NCI-H187 treated with DMSO at 0.1 percent for 48 hours (cell line): Measurements from ENCODE around the gene SH3BGRL2.
"Not testable (repeated sequence)": the region's sequence is repeated elsewhere in the genome, so short reads cannot be mapped to it uniquely, and the experiment has no call there.

ENCODE experiments used
- DNase-seq: peaks from one replicate; lab custom pipeline; 2025; lab: John Stamatoyannopoulos, UW

SH3BGRL2 gene

DNA sequence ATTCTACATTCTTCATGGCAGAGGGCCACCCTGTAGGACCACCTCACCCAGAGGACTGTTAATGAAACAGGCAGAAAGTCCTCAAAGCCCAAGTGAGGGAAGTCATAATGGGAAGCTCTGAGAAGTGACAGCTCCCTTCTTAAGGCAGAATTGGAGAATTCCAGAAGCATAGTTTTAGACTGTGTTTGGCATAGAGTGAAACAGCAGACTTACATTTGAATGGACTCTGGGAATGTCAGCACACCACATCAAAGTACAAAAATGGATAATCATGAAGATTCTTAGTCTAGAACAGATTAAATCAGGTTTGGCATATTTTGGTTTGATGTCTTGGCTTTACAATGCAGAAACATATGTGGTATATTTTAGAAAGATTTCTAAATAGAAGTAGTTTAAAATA lies 17.9 kb downstream of the SH3BGRL2 start:
- DNase-seq: no peak

DNA sequence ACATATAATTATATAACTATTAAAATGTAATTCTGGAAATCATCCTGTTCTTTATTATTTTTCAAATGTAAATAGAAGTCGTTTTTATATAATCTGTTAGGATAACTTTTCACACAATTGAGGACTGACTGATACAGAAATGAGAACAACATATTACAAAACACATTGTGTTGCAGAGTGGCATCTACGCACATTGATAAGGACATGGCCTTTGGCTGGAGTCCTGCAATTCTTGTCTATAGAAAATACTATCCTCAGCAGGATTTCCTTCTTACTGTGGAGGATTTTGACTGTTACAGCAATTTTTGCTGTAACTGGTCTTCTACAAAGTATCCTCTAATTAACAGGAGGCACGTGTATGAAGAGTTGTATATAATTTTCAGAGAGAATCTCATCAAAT lies 19.8 kb downstream of the SH3BGRL2 start:
- DNase-seq: no peak

DNA sequence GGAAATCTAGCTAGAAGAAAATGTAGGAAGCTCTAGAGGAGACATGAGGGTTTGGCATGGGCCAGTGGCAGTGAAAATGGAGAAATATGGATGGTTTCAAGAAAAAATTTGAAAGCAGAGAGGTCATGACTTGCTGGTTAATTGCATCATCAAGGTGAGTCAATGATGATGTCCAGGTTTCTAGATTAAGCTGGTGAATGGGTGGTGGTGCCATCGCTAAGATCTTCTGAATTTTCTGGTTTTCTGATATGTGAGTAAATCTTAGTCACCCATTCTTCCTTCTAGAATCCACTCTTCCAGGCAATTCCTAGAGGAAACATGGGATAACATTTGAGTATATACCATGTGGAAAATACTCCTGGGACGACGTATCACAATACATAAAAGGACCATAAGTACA lies 25.0 kb downstream of the SH3BGRL2 start:
- DNase-seq: no peak

DNA sequence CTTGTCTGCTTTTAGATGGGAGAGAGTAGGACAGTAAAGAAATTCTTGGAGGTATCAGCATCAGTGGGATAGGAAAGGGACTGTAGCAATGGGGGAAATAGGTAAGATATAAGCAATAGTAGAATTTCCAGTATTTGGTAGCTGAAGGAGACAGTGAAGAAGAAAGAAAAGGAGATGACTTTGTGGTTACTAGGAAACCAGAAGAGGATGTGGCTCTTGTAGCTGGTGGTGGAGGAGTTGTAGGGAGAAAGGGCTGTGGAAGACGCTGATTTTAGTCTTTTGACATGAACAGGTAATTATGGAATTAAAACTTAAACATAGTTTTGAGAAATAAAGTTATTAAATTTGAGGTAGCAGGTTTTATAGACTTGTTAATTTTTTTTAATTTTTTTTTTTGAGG lies 26.1 kb downstream of the SH3BGRL2 start:
- DNase-seq: no peak

DNA sequence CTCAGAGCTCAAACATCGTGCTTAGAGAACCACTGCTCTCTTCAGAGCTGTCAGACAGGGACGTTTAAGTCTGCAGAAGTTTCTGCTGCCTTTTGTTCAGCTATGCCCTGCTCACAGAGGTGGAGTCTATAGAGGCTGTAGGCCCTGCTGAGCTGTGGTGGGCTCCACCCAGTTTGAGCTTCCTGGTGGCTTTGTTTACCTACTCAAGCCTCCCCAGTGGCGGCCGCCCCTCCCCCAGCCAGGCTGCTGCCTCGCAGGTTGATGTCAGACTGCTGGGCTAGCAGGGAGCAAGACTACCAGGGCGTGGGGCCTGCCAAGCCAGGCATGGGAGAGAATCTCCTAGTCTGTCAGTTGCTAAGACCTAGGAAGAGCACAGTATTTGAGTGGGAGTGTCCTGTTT lies 32.5 kb downstream of the SH3BGRL2 start:
- DNase-seq: not testable (repeated sequence)

DNA sequence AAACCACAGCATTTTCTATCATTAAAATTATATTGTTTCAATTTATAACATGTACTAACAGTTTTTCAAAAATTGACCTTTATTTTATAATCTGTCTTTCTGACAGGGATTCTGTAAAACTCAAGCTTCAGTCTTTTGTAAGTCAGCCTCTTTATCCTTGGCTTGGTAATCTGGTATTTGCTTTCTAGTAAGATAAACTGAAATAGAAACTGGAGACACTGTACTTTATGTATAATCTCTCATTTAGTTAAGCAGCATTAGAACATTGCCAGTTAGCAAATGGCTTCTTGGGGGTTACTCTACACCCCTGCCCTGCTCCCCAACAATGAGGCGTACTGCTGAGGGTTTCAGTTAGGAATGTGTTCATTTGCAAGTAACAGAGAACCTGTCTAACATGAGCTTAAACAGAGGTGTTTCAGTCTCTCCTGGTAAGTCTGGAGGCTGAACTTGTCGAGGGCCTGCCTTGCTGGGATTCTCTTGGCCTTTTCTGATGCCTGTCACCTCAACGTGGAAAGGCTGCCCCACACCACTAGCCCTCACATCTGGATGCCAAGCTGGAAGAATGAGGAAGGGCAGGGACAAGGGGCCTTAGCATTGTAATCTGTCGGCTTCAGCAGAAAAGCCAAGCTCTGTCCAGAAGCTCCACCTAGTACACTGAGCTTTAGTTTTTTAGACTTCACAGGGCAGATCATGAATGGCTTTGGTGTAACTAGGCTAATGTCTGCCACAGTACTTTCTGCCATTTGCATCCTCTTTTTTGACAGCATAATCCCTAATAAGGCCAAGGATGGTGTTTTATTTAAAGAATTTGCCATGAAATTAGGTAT lies 34.8 kb downstream of the SH3BGRL2 start:
- no peak for DNase-seq

DNA sequence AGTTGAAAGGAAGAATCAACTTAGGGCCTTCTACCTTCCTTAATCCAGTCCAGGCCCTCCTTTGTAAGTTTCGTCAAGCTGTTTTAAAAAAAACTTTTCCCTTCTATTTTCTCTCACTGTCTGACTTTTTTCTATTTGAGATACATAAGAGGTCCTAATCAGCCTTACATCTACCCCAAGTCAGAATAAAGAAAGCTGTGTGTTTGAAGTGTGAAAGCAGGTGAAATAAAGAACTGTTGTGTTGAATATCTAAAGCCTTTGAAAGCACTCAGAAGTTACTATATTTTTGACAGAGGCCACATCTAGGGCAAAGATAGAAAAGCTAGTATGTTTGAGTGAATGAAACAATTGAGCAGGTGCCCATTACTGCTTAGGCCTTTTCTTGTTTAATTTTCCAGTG lies 35.5 kb downstream of the SH3BGRL2 start:
- no peak for DNase-seq

DNA sequence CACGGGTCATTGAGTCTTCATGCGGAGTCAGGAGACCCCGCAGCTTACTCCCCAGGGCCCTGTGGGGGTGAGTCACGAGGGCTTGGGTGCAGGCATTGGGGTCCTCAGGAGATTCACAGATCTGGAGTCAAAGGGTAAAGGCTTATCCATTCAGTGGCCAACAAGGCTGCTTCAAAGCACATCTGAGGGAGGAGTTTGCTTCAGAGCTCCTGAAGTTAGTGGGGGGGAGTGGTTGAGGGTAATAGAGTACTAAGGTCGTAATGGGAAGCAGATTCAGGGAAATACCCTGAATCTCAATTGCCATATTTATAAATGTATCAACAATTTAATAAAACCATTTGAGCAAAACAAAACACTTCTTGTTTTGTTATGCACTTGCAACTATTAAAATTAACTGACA lies 37.3 kb downstream of the SH3BGRL2 start:
- no peak for DNase-seq

DNA sequence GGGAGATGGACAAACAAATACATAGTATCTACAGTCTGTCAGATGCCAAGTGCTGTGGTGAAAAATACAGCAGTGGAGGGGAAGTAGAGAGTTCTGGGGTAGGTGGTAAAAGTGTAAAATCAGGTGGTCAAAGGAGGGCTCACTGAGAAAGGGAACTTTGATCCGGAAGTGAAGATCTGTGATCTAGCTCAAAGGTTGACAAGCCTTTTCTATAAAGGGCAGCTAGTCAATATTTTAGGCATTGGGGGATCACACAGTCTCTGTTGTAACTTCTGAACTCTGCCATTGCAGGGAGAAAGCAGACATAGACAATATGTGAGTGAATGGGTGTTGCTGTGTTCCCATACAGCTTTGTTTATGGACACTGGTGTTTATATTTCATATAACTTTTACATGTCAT lies 38.6 kb downstream of the SH3BGRL2 start:
- no peak for DNase-seq

DNA sequence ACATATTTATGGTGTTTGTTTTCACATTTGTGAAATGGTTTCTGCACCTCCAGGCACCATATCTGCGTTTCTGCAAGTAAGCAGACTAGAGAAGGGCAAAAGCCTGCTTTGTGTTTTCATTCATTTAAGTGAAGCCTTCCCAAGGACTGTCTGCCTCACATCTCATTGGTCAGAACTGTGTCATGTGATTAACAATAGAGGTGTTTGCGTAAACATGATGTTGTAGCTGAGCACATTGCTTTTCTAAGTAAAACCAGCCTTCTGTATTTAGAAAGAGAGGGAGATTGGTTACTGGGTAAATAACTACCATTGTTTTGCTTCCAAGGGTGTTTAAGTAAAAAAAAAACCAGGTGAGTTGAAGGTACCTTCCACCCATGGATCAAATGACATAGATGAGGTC lies 39.7 kb downstream of the SH3BGRL2 start:
- DNase-seq: no peak

DNA sequence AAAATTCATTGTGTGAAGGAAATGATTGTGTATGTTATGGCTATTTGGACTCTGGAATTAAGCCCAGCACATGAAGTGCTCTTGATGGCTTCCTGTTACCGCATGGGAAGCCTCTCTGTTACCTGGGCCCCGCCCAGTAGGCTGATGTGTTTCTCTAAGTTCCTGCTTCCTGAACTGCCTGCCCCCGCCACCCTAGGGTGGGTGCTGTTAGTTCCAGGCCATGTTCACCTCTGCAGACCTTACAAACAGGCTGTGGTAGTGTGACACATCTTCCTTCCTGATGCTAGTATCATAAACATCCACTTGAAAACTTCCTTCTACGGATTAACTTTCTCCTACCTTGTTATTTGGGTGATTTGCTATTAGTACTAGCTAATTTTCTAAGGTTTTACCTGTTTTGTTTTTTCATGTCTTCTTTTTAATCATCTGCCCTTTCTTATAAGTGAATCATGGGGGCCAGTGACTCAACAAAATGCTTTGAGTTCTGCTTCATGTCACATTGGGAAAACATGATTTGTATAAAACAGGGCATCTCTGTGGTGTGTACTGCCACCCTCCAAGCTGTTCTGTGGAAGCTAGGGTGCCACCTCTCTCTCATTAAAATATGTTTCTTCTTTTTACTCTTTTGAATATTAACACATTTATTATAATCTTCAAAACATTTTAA lies 40.6 kb downstream of the SH3BGRL2 start:
- no peak for DNase-seq

DNA sequence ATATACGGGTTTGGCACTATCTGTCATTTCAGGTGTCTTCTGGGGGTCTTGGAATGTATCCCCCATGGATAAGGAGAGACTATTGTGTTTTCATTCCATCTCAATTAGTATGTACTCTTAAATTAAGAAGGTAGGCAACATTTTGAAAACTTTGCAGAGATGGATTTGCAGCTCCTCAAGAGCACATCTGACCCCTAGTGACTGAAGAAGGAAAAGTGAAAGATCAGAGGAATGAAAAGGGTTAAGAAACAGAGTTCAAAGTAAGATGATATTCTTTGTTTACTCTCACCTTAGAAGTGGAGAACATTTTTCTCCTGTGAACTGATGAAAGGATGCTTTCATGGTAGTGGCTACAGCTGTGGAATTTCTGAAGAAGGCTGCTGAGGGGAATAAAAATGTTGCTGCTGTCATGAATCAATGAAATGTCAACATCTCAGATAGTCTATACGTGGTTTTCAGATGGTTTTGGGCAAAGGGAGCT lies 41.5 kb downstream of the SH3BGRL2 start:
- no peak for DNase-seq

DNA sequence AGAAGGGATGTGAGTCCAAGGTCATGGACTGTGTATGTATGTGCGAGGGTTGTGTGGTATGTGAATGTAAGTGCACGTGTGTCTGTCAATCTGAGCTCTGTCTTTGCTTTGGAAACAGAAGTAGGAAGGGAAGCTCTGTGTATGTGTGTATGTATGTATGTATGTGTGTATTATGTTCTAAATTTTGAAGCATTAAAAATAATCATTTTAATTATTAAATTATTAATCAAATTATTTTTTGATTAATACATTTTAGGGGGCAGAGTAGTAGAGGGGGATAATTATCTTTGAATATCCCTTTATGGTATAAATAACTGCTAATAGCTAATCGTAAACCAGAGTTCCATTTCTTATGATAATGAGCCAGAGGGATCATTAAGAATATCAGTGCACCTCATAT lies 42.8 kb downstream of the SH3BGRL2 start:
- DNase-seq: no peak

DNA sequence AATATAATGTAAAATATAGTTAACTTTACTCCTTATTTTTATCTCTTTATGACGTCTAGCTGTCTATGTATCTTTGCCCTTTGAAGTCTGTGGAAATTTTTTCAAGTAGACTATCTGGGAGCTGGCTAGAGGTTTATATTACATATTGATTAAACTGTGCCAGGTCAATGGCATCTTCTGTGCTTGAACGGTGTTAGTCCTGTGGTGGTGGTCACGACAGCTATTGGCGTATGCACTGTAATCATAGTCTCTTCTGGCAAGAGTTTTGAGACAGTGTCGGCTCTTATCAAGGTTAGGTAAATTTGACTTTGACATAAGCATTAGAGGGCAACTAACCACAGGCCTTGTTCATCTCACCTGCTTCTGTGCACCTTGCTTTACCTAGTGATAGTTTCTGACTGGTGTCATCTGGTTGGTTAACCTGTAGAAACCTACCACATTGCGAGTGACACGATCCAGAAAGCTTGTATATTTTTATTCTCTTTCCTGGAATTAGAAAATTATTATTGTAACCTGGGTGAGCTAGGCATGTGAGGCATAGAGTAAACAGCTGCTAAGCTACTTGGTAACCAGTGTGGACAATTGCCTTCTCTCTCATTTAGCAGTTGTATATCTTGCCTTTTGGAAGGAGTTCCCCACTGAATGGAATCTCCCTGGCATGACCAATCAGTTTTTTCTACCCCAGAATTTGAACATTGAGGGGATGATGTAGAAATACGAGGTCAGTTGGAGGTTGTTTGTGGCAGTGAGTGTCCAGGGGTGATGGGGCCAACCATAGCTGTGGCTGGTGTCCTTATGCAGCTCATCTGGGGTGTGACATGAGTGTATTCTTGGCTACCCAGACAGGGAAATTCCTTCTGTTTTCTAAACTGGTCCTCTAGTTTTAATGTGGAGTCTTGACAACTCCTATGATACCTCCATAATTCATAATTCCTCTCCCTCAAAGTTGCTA lies 45.9 kb downstream of the SH3BGRL2 start:
- DNase-seq: no peak

DNA sequence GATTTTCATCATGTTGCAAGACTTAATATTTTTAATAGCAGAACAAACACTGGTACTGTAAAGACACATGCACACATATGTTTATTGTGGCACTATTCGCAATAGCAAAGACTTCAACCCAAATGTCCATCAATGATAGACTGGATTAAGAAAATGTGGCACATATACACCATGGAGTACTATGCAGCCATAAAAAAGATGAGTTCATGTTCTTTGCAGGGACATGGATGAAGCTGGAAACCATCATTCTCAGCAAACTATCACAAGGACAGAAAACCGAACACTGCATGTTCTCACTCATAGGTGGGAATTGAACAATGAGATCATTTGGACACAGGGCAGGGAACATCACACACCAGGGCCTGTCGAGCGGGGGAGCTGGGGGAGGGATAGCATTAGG lies 51.6 kb downstream of the SH3BGRL2 start:
- not testable (repeated sequence) for DNase-seq

DNA sequence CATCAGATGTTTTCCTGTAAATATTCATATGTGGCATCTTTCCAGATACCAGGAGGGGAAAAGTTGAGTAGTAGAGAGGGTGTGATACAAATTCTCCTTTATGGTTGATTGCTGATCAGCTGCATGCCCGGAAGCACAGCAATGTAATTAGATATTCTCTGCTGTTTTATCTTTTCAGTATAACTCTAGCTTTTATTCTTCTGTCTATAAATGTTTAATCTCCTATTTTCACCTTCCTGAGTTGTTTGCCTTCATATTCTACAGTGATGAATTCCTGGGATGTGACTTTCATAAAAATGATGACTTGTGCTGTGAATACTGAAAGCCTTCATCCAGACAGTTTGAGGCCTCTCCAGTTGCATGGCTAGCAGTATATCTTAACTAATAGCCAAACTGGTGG lies 53.7 kb downstream of the SH3BGRL2 start:
- no peak for DNase-seq

DNA sequence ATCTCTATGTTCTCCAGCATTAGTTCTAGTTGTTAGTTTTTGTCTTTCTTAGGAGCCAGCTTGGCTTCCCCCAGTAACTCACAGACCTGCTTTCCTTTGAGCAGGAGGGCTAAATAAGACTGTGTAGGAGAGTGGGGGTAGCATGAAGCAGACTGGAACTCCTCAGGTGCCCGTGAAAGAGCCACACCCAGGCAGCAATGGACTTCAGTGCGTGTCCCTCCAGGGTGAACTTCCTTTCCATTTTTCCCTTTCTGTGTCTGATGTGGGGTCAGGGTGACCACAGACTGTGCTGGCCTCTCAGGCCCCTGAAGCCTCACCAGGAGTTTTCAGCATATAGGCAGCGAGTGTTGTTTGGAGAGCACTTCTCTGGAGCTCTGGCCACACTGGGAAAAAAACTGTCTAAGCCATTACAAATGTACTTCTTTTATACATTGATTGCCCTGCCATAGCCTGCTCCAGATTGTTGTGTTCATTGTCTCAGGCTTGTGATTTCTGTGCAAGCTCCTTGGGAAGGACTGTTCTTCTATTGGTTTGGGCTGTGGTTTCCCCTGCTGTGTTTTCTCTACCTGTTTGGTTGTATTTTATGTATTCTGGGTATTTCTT lies 55.7 kb downstream of the SH3BGRL2 start:
- DNase-seq: no peak

DNA sequence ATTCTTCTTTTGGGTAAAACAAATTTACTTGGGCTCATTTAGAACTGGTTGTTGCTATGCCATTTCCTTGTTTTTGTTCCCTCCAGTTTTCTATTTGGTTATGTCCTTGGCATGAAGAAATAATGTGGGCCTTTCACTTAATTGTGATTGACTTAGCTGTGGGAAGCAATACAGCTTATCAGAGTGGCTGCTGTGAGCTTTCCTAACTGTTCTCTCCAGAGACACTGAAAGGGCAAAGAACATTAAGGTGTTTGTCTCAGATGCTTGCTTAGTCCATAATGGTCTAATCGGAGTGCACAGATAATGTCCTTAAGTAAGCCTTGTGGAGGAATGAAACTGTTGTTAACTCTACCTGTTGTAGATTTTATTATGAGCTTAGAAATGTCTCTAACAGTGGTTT lies 56.6 kb downstream of the SH3BGRL2 start:
- DNase-seq: no peak

DNA sequence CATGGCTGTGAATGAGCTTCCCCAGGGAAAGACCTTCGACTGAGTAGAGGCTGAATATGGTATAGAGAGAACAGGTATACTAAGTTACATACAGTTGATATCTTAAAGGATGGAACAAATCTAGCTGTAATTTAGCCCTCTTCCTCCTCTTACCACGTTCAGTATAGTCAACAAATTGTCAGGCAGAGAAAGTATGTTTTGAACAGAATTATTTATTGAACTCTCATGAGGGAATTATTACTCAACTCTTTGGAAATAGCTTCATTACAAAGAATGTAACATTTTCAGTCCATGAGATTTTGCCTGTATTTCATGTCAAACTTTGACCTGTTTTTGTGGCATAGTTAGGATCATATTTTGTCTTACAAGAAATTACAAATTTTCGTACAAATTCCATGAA lies 63.0 kb downstream of the SH3BGRL2 start:
- DNase-seq: no peak

DNA sequence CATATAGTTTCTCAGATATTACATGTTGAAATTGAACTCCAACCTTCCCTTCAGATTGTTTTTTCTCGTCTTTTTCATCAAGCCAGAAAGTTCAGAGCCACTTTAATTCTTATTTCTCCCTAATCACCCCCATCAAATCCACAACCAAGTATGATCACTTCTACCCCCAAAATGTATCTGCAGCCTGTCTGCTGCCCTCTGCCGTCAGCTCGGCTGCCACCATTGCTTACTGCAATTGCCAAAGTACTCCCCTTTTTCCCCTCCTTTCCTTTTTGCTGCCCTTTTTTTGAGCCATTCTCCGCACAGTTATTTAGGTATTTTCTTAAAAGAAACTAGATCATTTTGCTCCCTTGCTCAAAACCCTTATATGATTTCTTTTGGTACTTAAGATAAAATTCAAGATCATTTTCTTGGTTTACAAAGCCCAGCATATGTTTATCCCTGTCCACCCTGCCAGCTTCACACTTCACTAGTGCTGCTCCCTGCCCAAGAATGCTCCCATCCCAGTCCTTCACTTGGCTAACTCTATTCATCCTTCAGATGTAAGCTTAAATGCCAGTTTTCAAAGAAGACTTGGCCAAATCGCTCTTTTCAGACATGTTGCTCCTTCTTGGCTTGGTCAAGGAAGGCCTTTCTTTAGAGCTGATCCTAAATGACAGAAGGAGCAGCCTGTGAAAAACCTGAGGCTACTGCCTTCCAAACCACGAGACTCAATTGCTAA lies 63.7 kb downstream of the SH3BGRL2 start:
- no peak for DNase-seq

DNA sequence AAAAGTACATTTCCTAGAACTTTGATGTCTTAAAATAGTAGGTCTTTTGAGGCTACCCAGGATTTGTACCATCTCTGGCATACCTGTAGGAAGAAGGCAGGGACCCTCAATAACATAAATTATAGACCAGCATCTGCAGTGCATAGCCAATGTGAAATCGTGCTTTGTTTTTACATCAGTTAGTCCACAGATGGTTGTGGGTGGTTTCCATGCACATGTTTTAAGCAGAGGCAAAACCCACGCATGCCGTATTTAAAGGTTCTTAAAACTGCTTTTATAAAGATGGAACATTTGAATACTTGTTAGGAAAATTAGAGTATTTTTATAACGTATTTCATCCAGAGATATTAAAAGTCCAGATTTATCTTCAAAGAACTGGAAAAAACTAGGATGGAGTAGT lies 66.3 kb downstream of the SH3BGRL2 start:
- no peak for DNase-seq
